PC-9 (cell line): ENCODE data around the gene ARID5B. TPM values are rescaled to one million over a fixed set of nuclear protein-coding genes. Genes with fewer than 3 reads are reported as not detected.

Source experiments
- BruUV-seq: library from RNA; stranded (reverse); fragments of 400-500 nt; replicated peaks from 2 replicates; lab custom pipeline; 2021; lab: Mats Ljungman, UMichigan
- CTCF ChIA-PET: fragments of 300-600 bp; sonication (Branson Sonifier 250); formaldehyde crosslinking; loops from one replicate; lab custom pipeline; 2022; ENCODE audit warnings: antibody characterized with exemption; lab: Charles Lee
- POLR2A ChIA-PET: fragments of 300-600 bp; sonication (Branson Sonifier 250); formaldehyde crosslinking; loops from one replicate; lab custom pipeline; 2022; ENCODE audit warnings: antibody characterized with exemption; ENCODE audit not compliant: unreplicated experiment; lab: Charles Lee
- DNase-seq, 2 experiments: peaks; one replicate each; pipeline versions ENCODE4 v3.0.0 to v3.0.0-alpha.2; 2015 to 2022; ENCODE audit warnings: mixed read lengths in 1 of 2
- H2AFZ ChIP-seq: fragments of 200-600 bp; sonication (generic); 2 replicates; pipeline ENCODE4 v1.8.1; 2017; ENCODE audit warnings: antibody characterized with exemption
- H3F3A ChIP-seq: fragments of 200-600 bp; sonication (generic); 2 replicates; pipeline ENCODE4 v1.8.1; 2017; ENCODE audit warnings: antibody characterized with exemption, mild to moderate bottlenecking, low read depth; ENCODE audit not compliant: insufficient read depth
- H3K27ac ChIP-seq: fragments of 200-600 bp; sonication (generic); 2 replicates; pipeline ENCODE4 v1.6.1; 2016; ENCODE audit warnings: mixed run types
- H3K27me3 ChIP-seq: fragments of 200-600 bp; sonication (generic); 2 replicates; pipeline ENCODE4 v1.6.1; 2016; ENCODE audit warnings: low read depth, mixed run types; ENCODE audit not compliant: insufficient read depth
- H3K36me3 ChIP-seq: fragments of 200-600 bp; sonication (generic); 2 replicates; pipeline ENCODE4 v1.6.1; 2016; ENCODE audit warnings: low read depth, mixed run types
- H3K4me1 ChIP-seq: fragments of 200-600 bp; sonication (generic); replicated peaks from 2 replicates; pipeline ENCODE4 v1.6.1; 2016; ENCODE audit warnings: mixed run types; ENCODE audit not compliant: insufficient read depth
- H3K4me2 ChIP-seq: fragments of 200-600 bp; sonication (generic); 2 replicates; pipeline ENCODE4 v1.6.1; 2017; ENCODE audit warnings: mixed run types
- H3K4me3 ChIP-seq: fragments of 200-600 bp; sonication (generic); 2 replicates; pipeline ENCODE4 v1.6.1; 2016; ENCODE audit warnings: mixed run types
- H3K79me2 ChIP-seq: fragments of 200-600 bp; sonication (generic); 2 replicates; pipeline ENCODE4 v1.6.1; 2017; ENCODE audit warnings: low read depth, mixed run types
- H3K9me2 ChIP-seq: fragments of 200-600 bp; sonication (generic); 2 replicates; pipeline ENCODE4 v1.8.1; 2017; ENCODE audit warnings: mild to moderate bottlenecking; ENCODE audit not compliant: insufficient read depth
- H3K9me3 ChIP-seq: fragments of 200-600 bp; sonication (generic); 2 replicates; pipeline ENCODE4 v1.8.1; 2016; ENCODE audit warnings: low read depth; ENCODE audit not compliant: insufficient read depth
- H4K20me1 ChIP-seq: fragments of 200-600 bp; sonication (generic); 2 replicates; pipeline ENCODE4 v1.8.1; 2017; ENCODE audit not compliant: insufficient read depth
- CTCF ChIP-seq: fragments of 200-600 bp; sonication (generic); conservative IDR thresholded peaks from 2 replicates; pipeline ENCODE4 v1.6.1; 2017; ENCODE audit warnings: mixed run types, antibody characterized with exemption, mild to moderate bottlenecking, moderate library complexity
- EZH2 ChIP-seq: fragments of 200-600 bp; sonication (generic); IDR thresholded peaks from 2 replicates; pipeline ENCODE4 v1.8.0; 2017; ENCODE audit warnings: antibody characterized with exemption, low read depth
- intact Hi-C: fragments of 100-400 bp; cut with micrococcal nuclease; formaldehyde crosslinking; loops from one replicate; pipeline ENCODE4 v1.10.0; 2022; ENCODE audit not compliant: unreplicated experiment
- total RNA-seq: library from RNA; stranded (reverse); gene quantifications from 2 replicates; pipeline ENCODE4 v1.2.3, GENCODE V29; 2021

ARID5B gene
- total RNA-seq, 1 experiment from 2014 or later, result 7.4 TPM

- Histone ChIP-seq H3K4me3 (peak overlapping the region; percentile 37; the same call in 1 of the 2 replicates), H3K9me2 (no peaks in the 10 kb centered on the region), H3K79me2 (no peaks in the 10 kb centered on the region), H4K20me1 (no peaks in the 10 kb centered on the region), H2AFZ (no peak overlapping the region), H3F3A (peaks cover 34% of the 10 kb centered on the region), H3K4me2 (peak overlapping the region; percentile 75), H3K27ac (peak overlapping the region; percentile 83), H3K27me3 (no peaks in the 10 kb centered on the region), H3K4me1 (peaks cover 53% of the 10 kb centered on the region), H3K36me3 (peaks cover 18% of the 10 kb centered on the region; the same call in 1 of the 2 replicates), H3K9me3 (peaks cover 3% of the 10 kb centered on the region; the same call in 1 of the 2 replicates)
- CTCF ChIA-PET, result interaction anchor here (0.6 to 1.2 kb wide), 4 partner anchors 13 to 301 kb away, joined by 3 to 4 read pairs (median 3); no protein-coding TSS in a partner anchor
- peak; percentile 7 to 88 for DNase-seq
- POLR2A ChIA-PET, result interaction anchor here (0.6 to 0.7 kb wide), 2 partner anchors 1148 to 1559 kb away, joined by 3 to 11 read pairs; no protein-coding TSS in a partner anchor
- no TSS peak for BruUV-seq
- intact Hi-C loops, result loop anchor here (1.0 to 5.0 kb wide), 7 partner anchors 38 to 297 kb away; no protein-coding TSS in a partner anchor
- no peak for TF ChIP-seq CTCF
- TF ChIP-seq EZH2, result no peak
Measured at GRCh38 chr10:61943674-61944378, 42.3 kb downstream of the ARID5B start.

GRCh38 chr10:61944410-61945147, 43.1 kb downstream of the ARID5B start:
- H3K9me3 ChIP-seq, result peaks cover 3% of the 10 kb centered on the region; the same call in 1 of the 2 replicates
- intact Hi-C loops, result loop anchor here (5.0 kb wide), 3 partner anchors 38 to 168 kb away; no protein-coding TSS in a partner anchor
- peak overlapping the region; percentile 83 for H3K27ac ChIP-seq
- TF ChIP-seq CTCF (no peak), EZH2 (no peak)
- H3F3A ChIP-seq, result peaks cover 27% of the 10 kb centered on the region; the same call in 1 of the 2 replicates
- no peaks in the 10 kb centered on the region for H4K20me1 ChIP-seq
- no peaks in the 10 kb centered on the region for H3K9me2 ChIP-seq
- CTCF ChIA-PET, result interaction anchor here (1.2 kb wide), 2 partner anchors 48 to 300 kb away, joined by 3 read pairs; no protein-coding TSS in a partner anchor
- POLR2A ChIA-PET, result interaction anchor here (0.7 kb wide), 1 partner anchor 1147 kb away, joined by 3 read pairs; no protein-coding TSS in a partner anchor
- no peak overlapping the region for H2AFZ ChIP-seq
- no peaks in the 10 kb centered on the region for H3K79me2 ChIP-seq
- no peaks in the 10 kb centered on the region for H3K27me3 ChIP-seq
- no TSS peak for BruUV-seq
- H3K4me3 ChIP-seq, result peak overlapping the region; percentile 37; the same call in 1 of the 2 replicates
- peaks cover 46% of the 10 kb centered on the region for H3K4me1 ChIP-seq
- no peak for DNase-seq
- H3K4me2 ChIP-seq, result peak overlapping the region; percentile 75
- peaks cover 18% of the 10 kb centered on the region; the same call in 1 of the 2 replicates for H3K36me3 ChIP-seq

GRCh38 chr10:61949687-61950086, 48.2 kb downstream of the ARID5B start:
- Histone ChIP-seq H3K4me1 (peaks cover 9% of the 10 kb centered on the region), H3F3A (peaks cover 2% of the 10 kb centered on the region; the same call in 1 of the 2 replicates), H3K36me3 (no peaks in the 10 kb centered on the region), H3K27me3 (no peaks in the 10 kb centered on the region), H3K9me3 (no peaks in the 10 kb centered on the region), H3K4me2 (no peak overlapping the region), H3K4me3 (no peak overlapping the region), H4K20me1 (no peaks in the 10 kb centered on the region), H2AFZ (no peak overlapping the region), H3K27ac (no peak overlapping the region), H3K9me2 (no peaks in the 10 kb centered on the region), H3K79me2 (no peaks in the 10 kb centered on the region)
- intact Hi-C loops, result no loop called here
- TF ChIP-seq CTCF (no peak), EZH2 (no peak)
- CTCF ChIA-PET, result no interaction called here
- no peak for DNase-seq
- no TSS peak for BruUV-seq
- POLR2A ChIA-PET, result no interaction called here
